ENCODE results near the gene ADCK1.
"Not testable (repeated sequence)": the region's sequence is repeated elsewhere in the genome, so short reads cannot be mapped to it uniquely, and the experiment has no call there.

ADCK1 gene

DNA sequence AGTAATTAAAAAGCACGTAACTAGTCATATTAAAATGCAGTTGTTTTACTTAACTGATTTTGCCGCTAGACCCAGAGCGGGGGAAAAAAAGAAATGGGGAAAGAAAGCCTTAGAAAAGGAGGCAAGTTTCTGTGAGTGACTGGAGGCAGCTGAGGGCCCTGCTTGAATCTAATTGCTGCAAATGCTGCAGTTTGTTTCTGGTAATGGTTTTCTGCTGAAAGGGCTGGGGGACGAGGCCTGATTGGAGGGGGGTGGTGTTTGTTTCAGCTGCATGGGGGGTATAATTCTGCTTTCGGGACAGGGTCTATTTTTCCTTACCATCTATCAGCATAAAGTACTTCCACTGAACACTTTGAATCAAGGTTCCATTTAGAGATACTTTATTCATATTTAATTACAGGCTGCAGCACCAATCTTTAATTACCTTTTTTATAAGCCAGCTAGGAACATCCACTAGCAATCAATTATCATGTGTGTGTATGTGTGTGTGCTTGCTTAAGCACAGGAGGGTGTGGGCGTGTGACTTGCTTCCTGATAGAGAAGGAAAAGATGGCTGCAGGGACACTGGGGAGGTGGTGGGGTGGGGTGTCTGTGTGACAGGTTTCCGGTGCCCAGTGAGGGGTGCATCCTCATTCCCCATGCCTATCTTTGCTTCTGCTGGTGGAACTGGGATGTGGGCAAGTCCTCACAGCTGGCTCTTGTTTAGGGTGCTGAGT is 83.4 kb downstream of the ADCK1 start:
- H3K36me3 Mint-ChIP-seq (ENCODE audit: low read depth): peaks cover 9% of the 10 kb centered on the region
- H3K27ac Mint-ChIP-seq: peak overlapping the region; percentile 76
- H3K4me3 Mint-ChIP-seq: no peak overlapping the region
- no peak for DNase-seq
- H3K4me1 Mint-ChIP-seq: peaks cover 41% of the 10 kb centered on the region
- H3K27me3 Mint-ChIP-seq (ENCODE audit: low read depth, poor library complexity): peaks cover 4% of the 10 kb centered on the region
- no peak for TF ChIP-seq CTCF (IDR thresholded peaks at IDR 0.05)
- peaks cover 5% of the 10 kb centered on the region for H3K9me3 Mint-ChIP-seq

DNA sequence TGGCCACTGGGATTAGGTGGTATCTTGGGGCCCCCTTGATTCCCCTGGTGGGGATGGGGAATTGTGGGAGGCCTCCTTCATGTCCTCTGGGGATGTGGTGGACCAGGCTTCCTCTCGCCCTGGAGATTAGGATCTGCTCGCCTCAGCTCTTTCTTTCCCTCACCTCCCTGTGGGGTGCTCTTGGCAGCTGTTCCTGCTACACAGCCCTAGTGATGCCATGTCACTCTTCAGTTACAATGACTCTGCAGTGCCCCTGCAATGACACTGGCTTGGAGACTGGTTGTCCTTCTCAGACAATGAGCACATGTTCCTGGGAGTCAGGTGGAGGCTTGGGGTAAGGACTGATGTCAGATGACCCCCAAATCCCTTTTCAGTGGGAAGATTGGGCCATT is 83.9 kb downstream of the ADCK1 start:
- DNase-seq: no peak
- no peak overlapping the region for H3K4me3 Mint-ChIP-seq
- H3K4me1 Mint-ChIP-seq: peaks cover 41% of the 10 kb centered on the region
- TF ChIP-seq CTCF (IDR thresholded peaks at IDR 0.05): no peak
- H3K27ac Mint-ChIP-seq: no peak overlapping the region
- peaks cover 4% of the 10 kb centered on the region for H3K27me3 Mint-ChIP-seq (ENCODE audit: low read depth, poor library complexity)
- H3K36me3 Mint-ChIP-seq (ENCODE audit: low read depth): peaks cover 15% of the 10 kb centered on the region
- peaks cover 10% of the 10 kb centered on the region for H3K9me3 Mint-ChIP-seq

GRCh38 chr14:77885367-77885766 is 85.5 kb downstream of the ADCK1 start:
- Mint-ChIP-seq H3K9me3 (peaks cover 21% of the 10 kb centered on the region), H3K27ac (peak overlapping the region; percentile 7), H3K27me3 (ENCODE audit: low read depth, poor library complexity) (peaks cover 4% of the 10 kb centered on the region), H3K4me3 (no peak overlapping the region), H3K36me3 (ENCODE audit: low read depth) (peaks cover 24% of the 10 kb centered on the region), H3K4me1 (peaks cover 41% of the 10 kb centered on the region)
- DNase-seq: no peak
- TF ChIP-seq CTCF (IDR thresholded peaks at IDR 0.05): no peak

DNA sequence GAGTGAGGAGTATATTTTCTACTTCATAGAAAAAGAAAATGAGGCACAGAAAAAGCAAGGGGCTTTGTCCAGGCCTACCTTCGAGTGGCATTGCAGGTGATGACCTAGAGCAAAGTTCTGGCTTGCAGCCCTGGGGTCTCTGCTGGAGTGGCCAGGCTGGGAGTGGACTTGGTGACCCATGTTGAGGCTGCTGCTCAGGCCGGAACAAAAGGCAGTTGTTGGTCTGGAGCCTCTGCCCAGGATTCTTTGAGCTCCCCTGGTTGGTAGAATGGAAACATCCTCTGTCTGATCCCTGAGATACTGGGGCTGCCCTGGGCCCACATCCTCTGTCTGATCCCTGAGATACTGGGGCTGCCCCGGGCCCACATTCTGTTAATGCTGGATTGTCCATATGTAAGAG is 86.1 kb downstream of the ADCK1 start:
- peaks cover 4% of the 10 kb centered on the region for H3K27me3 Mint-ChIP-seq (ENCODE audit: low read depth, poor library complexity)
- no peak overlapping the region for H3K27ac Mint-ChIP-seq
- H3K4me1 Mint-ChIP-seq: peaks cover 41% of the 10 kb centered on the region
- H3K4me3 Mint-ChIP-seq: no peak overlapping the region
- DNase-seq: no peak
- H3K36me3 Mint-ChIP-seq (ENCODE audit: low read depth): peaks cover 24% of the 10 kb centered on the region
- no peak for TF ChIP-seq CTCF (IDR thresholded peaks at IDR 0.05)
- peaks cover 21% of the 10 kb centered on the region for H3K9me3 Mint-ChIP-seq

DNA sequence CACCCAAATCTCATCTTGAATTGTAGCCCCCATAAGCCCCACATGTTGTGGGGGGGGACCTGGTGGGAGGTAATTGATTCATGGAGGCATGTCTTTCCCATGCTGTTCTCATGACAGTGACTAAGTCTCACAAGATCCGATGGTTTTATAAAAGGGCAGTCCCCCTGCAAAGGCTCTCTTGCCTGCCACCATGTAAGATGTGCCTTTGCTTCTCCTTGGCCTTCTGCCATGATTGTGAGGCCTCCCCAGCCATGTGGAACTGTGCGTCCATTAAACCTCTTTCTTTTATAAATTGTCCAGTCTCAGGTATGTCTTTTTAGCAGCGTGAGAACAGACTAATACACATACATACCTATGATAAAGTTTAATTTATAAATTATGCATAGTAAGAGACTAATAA is 89.0 kb downstream of the ADCK1 start:
- not testable (repeated sequence) for DNase-seq; H3K4me3 Mint-ChIP-seq; H3K27ac Mint-ChIP-seq; H3K27me3 Mint-ChIP-seq (ENCODE audit: low read depth, poor library complexity)
- peaks cover 24% of the 10 kb centered on the region for H3K36me3 Mint-ChIP-seq (ENCODE audit: low read depth)
- peaks cover 21% of the 10 kb centered on the region for H3K9me3 Mint-ChIP-seq
- peaks cover 18% of the 10 kb centered on the region for H3K4me1 Mint-ChIP-seq

DNA sequence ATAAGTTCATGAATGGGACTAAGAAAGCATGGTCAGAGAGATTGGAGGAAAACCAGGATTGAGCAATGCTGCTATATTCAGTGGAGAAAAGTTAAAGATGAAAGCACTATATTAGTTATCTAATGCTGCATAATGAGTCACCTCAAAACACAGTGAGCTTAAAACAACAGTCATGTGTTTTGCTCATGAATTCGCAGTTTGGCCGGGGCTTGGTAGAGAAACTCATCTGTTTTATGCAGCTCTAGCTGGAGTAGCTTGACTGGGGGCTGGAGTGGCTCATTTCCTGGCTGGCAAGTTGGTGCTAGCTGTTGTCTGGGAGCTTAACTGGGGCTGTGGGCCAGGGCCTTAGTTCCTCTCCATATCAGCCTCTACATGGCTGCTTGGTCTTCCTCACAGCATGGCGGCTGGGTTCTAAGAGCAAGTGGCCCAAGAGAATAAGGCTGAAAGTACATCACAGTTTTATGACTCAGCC is 90.1 kb downstream of the ADCK1 start:
- Mint-ChIP-seq H3K27ac (no peak overlapping the region), H3K4me1 (peaks cover 14% of the 10 kb centered on the region), H3K36me3 (ENCODE audit: low read depth) (peaks cover 24% of the 10 kb centered on the region), H3K27me3 (ENCODE audit: low read depth, poor library complexity) (no peaks in the 10 kb centered on the region), H3K9me3 (peaks cover 21% of the 10 kb centered on the region), H3K4me3 (no peak overlapping the region)
- no peak for TF ChIP-seq CTCF (IDR thresholded peaks at IDR 0.05)
- no peak for DNase-seq
